Measurements from ENCODE around the gene CEP170.
"Not testable (repeated sequence)": the region's sequence is repeated elsewhere in the genome, so short reads cannot be mapped to it uniquely, and the experiment has no call there.

DNA sequence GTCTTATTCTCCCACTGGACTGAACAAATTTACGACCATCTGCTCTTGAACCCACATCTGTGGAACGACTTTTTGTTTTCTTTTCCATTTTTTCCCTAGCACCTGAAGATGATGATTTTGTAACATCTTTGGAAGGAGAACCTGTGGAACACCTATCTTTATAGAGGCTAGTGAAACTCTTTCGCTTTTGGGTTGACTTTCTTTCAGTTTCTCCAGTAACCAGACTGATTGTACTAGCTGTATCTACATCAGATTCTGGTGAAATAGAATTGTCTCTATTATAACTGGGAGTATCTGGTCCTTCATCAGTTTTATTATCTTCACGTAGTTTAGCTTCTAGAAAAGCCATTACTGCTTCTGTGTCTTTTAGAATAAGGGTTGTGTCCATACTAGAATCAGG lies 90.2 kb downstream of the CEP170 start:
- TF ChIP-seq, protein P1, sequence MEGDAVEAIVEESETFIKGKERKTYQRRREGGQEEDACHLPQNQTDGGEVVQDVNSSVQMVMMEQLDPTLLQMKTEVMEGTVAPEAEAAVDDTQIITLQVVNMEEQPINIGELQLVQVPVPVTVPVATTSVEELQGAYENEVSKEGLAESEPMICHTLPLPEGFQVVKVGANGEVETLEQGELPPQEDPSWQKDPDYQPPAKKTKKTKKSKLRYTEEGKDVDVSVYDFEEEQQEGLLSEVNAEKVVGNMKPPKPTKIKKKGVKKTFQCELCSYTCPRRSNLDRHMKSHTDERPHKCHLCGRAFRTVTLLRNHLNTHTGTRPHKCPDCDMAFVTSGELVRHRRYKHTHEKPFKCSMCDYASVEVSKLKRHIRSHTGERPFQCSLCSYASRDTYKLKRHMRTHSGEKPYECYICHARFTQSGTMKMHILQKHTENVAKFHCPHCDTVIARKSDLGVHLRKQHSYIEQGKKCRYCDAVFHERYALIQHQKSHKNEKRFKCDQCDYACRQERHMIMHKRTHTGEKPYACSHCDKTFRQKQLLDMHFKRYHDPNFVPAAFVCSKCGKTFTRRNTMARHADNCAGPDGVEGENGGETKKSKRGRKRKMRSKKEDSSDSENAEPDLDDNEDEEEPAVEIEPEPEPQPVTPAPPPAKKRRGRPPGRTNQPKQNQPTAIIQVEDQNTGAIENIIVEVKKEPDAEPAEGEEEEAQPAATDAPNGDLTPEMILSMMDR (IDR thresholded peaks at IDR 0.05), result not testable (repeated sequence)
- not testable (repeated sequence) for TF ChIP-seq POLR2A (IDR thresholded peaks at IDR 0.05)

All from uterus (tissue), 2 donors.